ENCODE data around the gene EIF3J.
"Not testable (repeated sequence)": the region's sequence is repeated elsewhere in the genome, so short reads cannot be mapped to it uniquely, and the experiment has no call there.

Gene EIF3J

GRCh38 chr15:44536962-44537734, at the start of gene EIF3J:
Gene EIF3J, plus strand, starts transcription at chr15:44537147. Its CDS starts 48 bp downstream, at chr15:44537195.
- DNase-seq, result peak; percentile 94

GRCh38 chr15:44489464-44489863, 47.5 kb upstream of the EIF3J start:
- no peak for DNase-seq

- DNase-seq, result no peak
Observed at GRCh38 chr15:44490622-44491021, 46.3 kb upstream of the EIF3J start.

GRCh38 chr15:44492040-44492439, 44.9 kb upstream of the EIF3J start:
- DNase-seq, result no peak

GRCh38 chr15:44492672-44493071, 44.3 kb upstream of the EIF3J start:
- no peak for DNase-seq

GRCh38 chr15:44495562-44495961, 41.4 kb upstream of the EIF3J start:
- DNase-seq, result no peak

- DNase-seq, result no peak
Observed at GRCh38 chr15:44500555-44500954, 36.4 kb upstream of the EIF3J start.

GRCh38 chr15:44501768-44502366, 35.1 kb upstream of the EIF3J start:
- DNase-seq, result no peak

GRCh38 chr15:44516436-44516835, 20.5 kb upstream of the EIF3J start:
- DNase-seq, result no peak

- DNase-seq, result no peak
Observed at GRCh38 chr15:44519537-44519936, 17.4 kb upstream of the EIF3J start.

- DNase-seq, result no peak
Observed at GRCh38 chr15:44525018-44525417, 11.9 kb upstream of the EIF3J start.

- no peak for DNase-seq
Observed at GRCh38 chr15:44527241-44527640, 9.7 kb upstream of the EIF3J start.

GRCh38 chr15:44529864-44530604, 6.9 kb upstream of the EIF3J start:
- no peak for DNase-seq

GRCh38 chr15:44530653-44531052, 6.3 kb upstream of the EIF3J start:
- DNase-seq, result no peak

GRCh38 chr15:44532275-44532674, 4.7 kb upstream of the EIF3J start:
- not testable (repeated sequence) for DNase-seq

- no peak for DNase-seq
Observed at GRCh38 chr15:44532689-44533088, 4.3 kb upstream of the EIF3J start.

GRCh38 chr15:44535092-44535491, 1.9 kb upstream of the EIF3J start:
- DNase-seq, result no peak

GRCh38 chr15:44535523-44536301, 1.2 kb upstream of the EIF3J start:
- DNase-seq, result peak; percentile 50

GRCh38 chr15:44536302-44536961, 515 bp upstream of the EIF3J start:
- no peak for DNase-seq

- DNase-seq, result no peak
Observed at GRCh38 chr15:44537735-44538240, 841 bp downstream of the EIF3J start.

- DNase-seq, result no peak
Observed at GRCh38 chr15:44541282-44541958, 4.5 kb downstream of the EIF3J start.

- no peak for DNase-seq
Observed at GRCh38 chr15:44542596-44542995, 5.6 kb downstream of the EIF3J start.
